GM23248 (cell line): ENCODE data around the gene IQCK. TPM values are rescaled to one million over a fixed set of nuclear protein-coding genes. Genes with fewer than 3 reads are reported as not detected.

ENCODE experiments used
- DNase-seq: peaks from one replicate; pipeline ENCODE4 v3.0.0-alpha.2; 2015
- H2AFZ ChIP-seq: fragments of 200-600 bp; sonication (generic); 2 replicates; pipeline ENCODE4 v1.6.1; 2016; ENCODE audit warnings: antibody characterized with exemption
- H3F3A ChIP-seq: fragments of 200-600 bp; sonication (generic); 2 replicates; pipeline ENCODE4 v1.6.1; 2016; ENCODE audit warnings: mild to moderate bottlenecking, antibody characterized with exemption, mixed run types; ENCODE audit not compliant: insufficient read depth
- H3K27ac ChIP-seq: fragments of 200-600 bp; sonication (generic); 2 replicates; pipeline ENCODE4 v1.5.1; 2016; ENCODE audit warnings: mild to moderate bottlenecking
- H3K27me3 ChIP-seq: fragments of 200-600 bp; sonication (generic); replicated peaks from 2 replicates; pipeline ENCODE4 v1.6.1; 2016; ENCODE audit warnings: mild to moderate bottlenecking; ENCODE audit not compliant: insufficient read depth
- H3K36me3 ChIP-seq: fragments of 200-600 bp; sonication (generic); 2 replicates; pipeline ENCODE4 v1.6.1; 2016; ENCODE audit warnings: low read depth, mild to moderate bottlenecking
- H3K4me1 ChIP-seq: fragments of 200-600 bp; sonication (generic); 2 replicates; pipeline ENCODE4 v1.6.1; 2016; ENCODE audit warnings: mild to moderate bottlenecking; ENCODE audit not compliant: insufficient read depth
- H3K4me2 ChIP-seq: fragments of 200-600 bp; sonication (generic); one replicate; pipeline ENCODE4 v1.6.1; 2016; ENCODE audit warnings: mild to moderate bottlenecking; ENCODE audit not compliant: unreplicated experiment
- H3K4me3 ChIP-seq: fragments of 200-600 bp; sonication (generic); 2 replicates; pipeline ENCODE4 v1.5.1; 2016; ENCODE audit warnings: mild to moderate bottlenecking
- H3K79me2 ChIP-seq: fragments of 200-600 bp; sonication (generic); 2 replicates; pipeline ENCODE4 v1.6.1; 2016; ENCODE audit warnings: mild to moderate bottlenecking; ENCODE audit not compliant: insufficient read depth
- H3K9ac ChIP-seq: fragments of 200-600 bp; sonication (generic); 2 replicates; pipeline ENCODE4 v1.6.1; 2016; ENCODE audit warnings: mild to moderate bottlenecking
- H3K9me2 ChIP-seq: fragments of 200-600 bp; sonication (generic); 2 replicates; pipeline ENCODE4 v1.6.1; 2016; ENCODE audit warnings: mixed run types, mild to moderate bottlenecking, moderate library complexity; ENCODE audit not compliant: insufficient read depth
- H3K9me3 ChIP-seq: fragments of 200-600 bp; sonication (generic); one replicate; pipeline ENCODE4 v1.6.1; 2017; ENCODE audit warnings: low read depth
- H4K20me1 ChIP-seq: fragments of 200-600 bp; sonication (generic); 2 replicates; pipeline ENCODE4 v1.6.0; 2016; ENCODE audit not compliant: insufficient read depth
- EZH2 ChIP-seq: fragments of 200-600 bp; sonication (generic); IDR thresholded peaks from 2 replicates; pipeline ENCODE4 v1.6.1; 2018; ENCODE audit warnings: antibody characterized with exemption, mild to moderate bottlenecking; ENCODE audit not compliant: insufficient read depth, poor library complexity, severe bottlenecking
- EZH2phosphoT487 ChIP-seq: fragments of 200-600 bp; sonication (generic); IDR thresholded peaks from 2 replicates; pipeline ENCODE4 v1.6.1; 2018; ENCODE audit warnings: antibody characterized with exemption, moderate library complexity, mild to moderate bottlenecking, low read depth; ENCODE audit not compliant: insufficient read depth
- WGBS, 2 experiments: methylation state at CpG; one replicate each; pipeline ENCODE4 v1.1.6; 2015 to 2017; ENCODE audit warnings: low lambda C conversion rate in 2 of 2, low coverage in 1 of 2; ENCODE audit errors: missing lambda C conversion rate in 2 of 2; 5-methylcytosine and 5-hydroxymethylcytosine counted together
- in situ Hi-C: fragments of 300-500 bp; cut with MboI; formaldehyde crosslinking; loops from 2 replicates; pipeline ENCODE4 v1.15.0; 2020
- polyA plus RNA-seq: library from polyadenylated mRNA; unstranded; fragments of >200 nt; fragmentation: Nextera tagmentation; extraction: Ambion mirVana; gene quantifications from 2 replicates; pipeline ENCODE4 v1.2.1, GENCODE V29; 2016
- total RNA-seq: library from RNA; depleted of rRNA; stranded (reverse); fragments of >200 nt; shearing (Covaris generic); gene quantifications from 2 replicates; pipeline ENCODE4 v1.2.3, GENCODE V29; 2014

The IQCK gene
- total and polyA plus RNA-seq, 2 experiments from 2014 or later: 9.7 to 9.8 TPM

GRCh38 chr16:19879241-19879792 lies 161.2 kb downstream of the IQCK start:
- no peak overlapping the region for H3K4me3 ChIP-seq
- in situ Hi-C loops: no loop called here
- H3K27me3 ChIP-seq: peaks cover 16% of the 10 kb centered on the region
- H3K4me2 ChIP-seq: no peak overlapping the region
- no peak overlapping the region for H3K27ac ChIP-seq
- 0 out of 2 replicates have a peak, but pooled peaks cover 4% of the 10 kb centered on the region for H3F3A ChIP-seq
- H3K4me1 ChIP-seq: no peaks in the 10 kb centered on the region
- peak; percentile 21 for DNase-seq
- no peak overlapping the region for H3K9ac ChIP-seq
- H3K9me2 ChIP-seq: no peaks in the 10 kb centered on the region
- no peak for TF ChIP-seq EZH2
- no peak for TF ChIP-seq EZH2phosphoT487
- no peaks in the 10 kb centered on the region for H3K36me3 ChIP-seq
- WGBS, 2 experiments: 72 to 73% methylated on average over 13 of the region's 13 CpGs
- H4K20me1 ChIP-seq: no peaks in the 10 kb centered on the region
- H3K9me3 ChIP-seq: no peaks in the 10 kb centered on the region
- no peak overlapping the region for H2AFZ ChIP-seq
- H3K79me2 ChIP-seq: no peaks in the 10 kb centered on the region

GRCh38 chr16:19881028-19881427 lies 163.0 kb downstream of the IQCK start:
- in situ Hi-C loops: loop anchor here (10.0 kb wide), 2 partner anchors 166 to 276 kb away; partner anchors contain the start of genes IQCK and KNOP1

GRCh38 chr16:19881783-19882182 lies 163.7 kb downstream of the IQCK start:
- H3K4me2 ChIP-seq: no peak overlapping the region
- no peak overlapping the region for H3K4me3 ChIP-seq
- 57% methylated on average over 6 of the region's 6 CpGs for WGBS, 2 experiments
- no peak for DNase-seq
- TF ChIP-seq EZH2phosphoT487: no peak
- TF ChIP-seq EZH2: no peak
- no peak overlapping the region for H3K27ac ChIP-seq
- no peaks in the 10 kb centered on the region for H3K4me1 ChIP-seq
- in situ Hi-C loops: loop anchor here (10.0 kb wide), 2 partner anchors 167 to 277 kb away; partner anchors contain the start of genes IQCK and KNOP1
- H4K20me1 ChIP-seq: no peaks in the 10 kb centered on the region
- no peak overlapping the region for H2AFZ ChIP-seq
- no peak overlapping the region for H3K9ac ChIP-seq
- no peaks in the 10 kb centered on the region for H3K36me3 ChIP-seq
- H3K79me2 ChIP-seq: no peaks in the 10 kb centered on the region
- H3F3A ChIP-seq: 0 out of 2 replicates have a peak, but pooled peaks cover 4% of the 10 kb centered on the region
- H3K27me3 ChIP-seq: peaks cover 16% of the 10 kb centered on the region
- no peaks in the 10 kb centered on the region for H3K9me3 ChIP-seq
- no peaks in the 10 kb centered on the region for H3K9me2 ChIP-seq

More at GRCh38 chr16:19881028-19881427, 163.0 kb downstream of the IQCK start:
- TF ChIP-seq EZH2 (no peak), EZH2phosphoT487 (no peak)
- Histone ChIP-seq H4K20me1 (no peaks in the 10 kb centered on the region), H3K4me2 (no peak overlapping the region), H3F3A (0 out of 2 replicates have a peak, but pooled peaks cover 4% of the 10 kb centered on the region), H3K79me2 (no peaks in the 10 kb centered on the region), H2AFZ (no peak overlapping the region), H3K9me2 (no peaks in the 10 kb centered on the region), H3K27ac (no peak overlapping the region), H3K27me3 (peaks cover 16% of the 10 kb centered on the region), H3K4me1 (no peaks in the 10 kb centered on the region), H3K9me3 (no peaks in the 10 kb centered on the region), H3K36me3 (no peaks in the 10 kb centered on the region), H3K4me3 (no peak overlapping the region), H3K9ac (no peak overlapping the region)
- DNase-seq: no peak
- WGBS, 2 experiments: 80 to 85% methylated on average over 7 of the region's 7 CpGs

GRCh38 chr16:19882186-19882585 lies 164.1 kb downstream of the IQCK start:
- Histone ChIP-seq H3K4me1 (no peaks in the 10 kb centered on the region), H3K79me2 (no peaks in the 10 kb centered on the region), H3K4me2 (no peak overlapping the region), H3K9me3 (no peaks in the 10 kb centered on the region), H3K27ac (no peak overlapping the region), H3F3A (0 out of 2 replicates have a peak, but pooled peaks cover 4% of the 10 kb centered on the region), H3K27me3 (peaks cover 16% of the 10 kb centered on the region), H3K36me3 (no peaks in the 10 kb centered on the region), H3K9me2 (no peaks in the 10 kb centered on the region), H3K4me3 (no peak overlapping the region), H3K9ac (no peak overlapping the region), H2AFZ (no peak overlapping the region), H4K20me1 (no peaks in the 10 kb centered on the region)
- 50 to 58% methylated on average over 9 of the region's 9 CpGs for WGBS, 2 experiments
- no peak for DNase-seq
- TF ChIP-seq EZH2phosphoT487: no peak
- TF ChIP-seq EZH2: no peak
- in situ Hi-C loops: loop anchor here (10.0 kb wide), 2 partner anchors 167 to 277 kb away; partner anchors contain the start of genes IQCK and KNOP1

GRCh38 chr16:19882646-19883045 lies 164.6 kb downstream of the IQCK start:
- Histone ChIP-seq H3K4me2 (no peak overlapping the region), H3K9ac (no peak overlapping the region), H3F3A (0 out of 2 replicates have a peak, but pooled peaks cover 4% of the 10 kb centered on the region), H3K36me3 (no peaks in the 10 kb centered on the region), H3K9me3 (no peaks in the 10 kb centered on the region), H2AFZ (no peak overlapping the region), H4K20me1 (no peaks in the 10 kb centered on the region), H3K27me3 (peaks cover 16% of the 10 kb centered on the region), H3K27ac (no peak overlapping the region), H3K4me1 (no peaks in the 10 kb centered on the region), H3K9me2 (no peaks in the 10 kb centered on the region), H3K4me3 (no peak overlapping the region), H3K79me2 (no peaks in the 10 kb centered on the region)
- DNase-seq: no peak
- no peak for TF ChIP-seq EZH2
- no peak for TF ChIP-seq EZH2phosphoT487
- in situ Hi-C loops: loop anchor here (10.0 kb wide), 2 partner anchors 168 to 278 kb away; partner anchors contain the start of genes IQCK and KNOP1
- WGBS, 2 experiments: 72 to 74% methylated on average over 3 of the region's 3 CpGs
